SJCRH30 (cell line): ENCODE data around the gene FCMR. TPM values are rescaled to one million over a fixed set of nuclear protein-coding genes. Genes with fewer than 3 reads are reported as not detected.

Source experiments
- total RNA-seq: library from RNA; depleted of rRNA; stranded (reverse); fragments of >200 nt; shearing (Covaris generic); gene quantifications from 2 replicates; pipeline ENCODE4 v1.2.3, GENCODE V29; 2014; rRNA removed

FCMR gene
- total RNA-seq, 1 experiment from 2014 or later = not detected

Other genes with a start within 250 kb of the FCMR start
- gene MAPKAPK2, start 237.0 kb downstream of the FCMR start, total RNA-seq = 64.4 and 67.6 TPM in 2 replicates
- gene IL19, start 151.2 kb downstream of the FCMR start, total RNA-seq = not detected in 2 replicates
- gene IL10, start 149.4 kb downstream of the FCMR start, total RNA-seq = 0.16 TPM in 1 of 2 replicates, not detected in the other
- gene IL20, start 56.3 kb downstream of the FCMR start, total RNA-seq = not detected in 2 replicates
- gene IL24, start 24.5 kb downstream of the FCMR start, total RNA-seq = not detected in 2 replicates
- not detected in 2 replicates for gene PIGR, start 24.5 kb upstream of the FCMR start, total RNA-seq
- not detected in 2 replicates for gene FCAMR, start 48.5 kb upstream of the FCMR start, total RNA-seq
- not detected in 2 replicates for gene C1orf116, start 110.8 kb upstream of the FCMR start, total RNA-seq
- gene YOD1, start 129.3 kb upstream of the FCMR start, total RNA-seq = 3.0 and 3.8 TPM in 2 replicates
- gene PFKFB2, start 131.3 kb upstream of the FCMR start, total RNA-seq = 0.68 and 1.0 TPM in 2 replicates
- not detected in 2 replicates for gene C4BPB, start 166.9 kb upstream of the FCMR start, total RNA-seq
- gene C4BPA, start 182.3 kb upstream of the FCMR start, total RNA-seq = 0.05 and 0.06 TPM in 2 replicates